Measurements from ENCODE around the gene MFAP5. TPM values are rescaled to one million over a fixed set of nuclear protein-coding genes. Genes with fewer than 3 reads are reported as not detected.
A peak's percentile ranks its signal among the peaks of the same experiment; 100 is the strongest.
"Not testable (repeated sequence)": the region's sequence is repeated elsewhere in the genome, so short reads cannot be mapped to it uniquely, and the experiment has no call there.

Gene MFAP5
- total RNA-seq, 2 donors from 2014 or later, result not detected

DNA sequence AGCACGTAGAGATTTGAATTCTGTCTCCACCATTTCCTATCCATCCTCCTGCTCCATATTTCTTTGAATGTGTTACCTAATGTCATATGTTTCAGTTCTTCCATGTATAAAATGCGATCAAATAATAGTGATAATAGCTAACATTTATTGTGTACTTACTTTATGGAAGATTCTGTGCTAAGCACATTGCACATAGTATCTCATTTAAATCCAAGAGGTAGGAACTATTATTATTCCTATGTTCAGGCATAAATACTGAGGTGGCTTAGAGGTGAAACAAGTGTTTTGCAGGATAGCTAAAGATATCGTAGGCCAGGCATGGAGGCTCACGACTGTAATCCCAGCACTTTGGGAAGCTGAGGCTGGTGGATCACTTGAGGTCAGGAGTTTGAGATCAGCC lies 32.5 kb downstream of the MFAP5 start:
- no peak for ATAC-seq
- DNase-seq (ENCODE audit: low spot score), result no peak
- peaks cover 6 to 15% of the 10 kb centered on the region in 2 donors for H3K27me3 Mint-ChIP-seq
- H3K36me3 Mint-ChIP-seq, result no peaks in the 10 kb centered on the region
- H3K4me1 Mint-ChIP-seq (ENCODE audit: low read depth in 2 of 2), result peaks cover 4 to 6% of the 10 kb centered on the region in 2 donors
- H3K27ac Mint-ChIP-seq, result no peak overlapping the region
- H3K4me3 Mint-ChIP-seq, result no peak overlapping the region
- no peaks in the 10 kb centered on the region for H3K9me3 Mint-ChIP-seq

DNA sequence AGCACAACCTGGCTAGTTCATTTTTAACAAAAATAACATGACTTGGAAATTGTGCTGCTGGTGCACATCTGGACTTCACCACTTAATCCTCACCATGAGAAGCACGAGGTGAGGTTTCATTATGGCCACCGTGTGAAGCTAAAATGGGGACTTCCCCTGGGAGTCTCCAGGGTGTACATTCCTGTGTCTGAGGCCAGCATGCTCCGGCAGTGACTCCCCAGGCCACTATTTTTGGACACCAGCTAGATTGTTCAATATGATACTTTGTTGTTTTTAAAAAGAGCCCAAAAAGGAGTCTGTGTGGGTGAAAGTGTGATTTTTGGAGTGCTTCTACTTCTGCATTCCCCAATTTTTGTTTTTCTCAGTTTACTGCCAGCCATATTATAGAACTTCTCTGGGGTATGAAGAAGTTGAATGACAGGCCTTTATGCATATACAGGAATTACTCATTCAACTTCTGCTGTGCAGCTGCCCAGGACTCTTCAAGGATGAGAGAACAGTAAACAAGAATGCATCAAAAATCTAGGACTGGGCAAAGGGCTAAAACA lies 33.1 kb downstream of the MFAP5 start:
- Mint-ChIP-seq H3K4me1 (ENCODE audit: low read depth in 2 of 2) (peaks cover 4 to 6% of the 10 kb centered on the region in 2 donors), H3K9me3 (no peaks in the 10 kb centered on the region), H3K36me3 (no peaks in the 10 kb centered on the region), H3K4me3 (no peak overlapping the region), H3K27ac (no peak overlapping the region), H3K27me3 (peaks cover 6 to 14% of the 10 kb centered on the region in 2 donors)
- ATAC-seq (peak; percentile 44 to 70), DNase-seq (ENCODE audit: low spot score) (no peak)

DNA sequence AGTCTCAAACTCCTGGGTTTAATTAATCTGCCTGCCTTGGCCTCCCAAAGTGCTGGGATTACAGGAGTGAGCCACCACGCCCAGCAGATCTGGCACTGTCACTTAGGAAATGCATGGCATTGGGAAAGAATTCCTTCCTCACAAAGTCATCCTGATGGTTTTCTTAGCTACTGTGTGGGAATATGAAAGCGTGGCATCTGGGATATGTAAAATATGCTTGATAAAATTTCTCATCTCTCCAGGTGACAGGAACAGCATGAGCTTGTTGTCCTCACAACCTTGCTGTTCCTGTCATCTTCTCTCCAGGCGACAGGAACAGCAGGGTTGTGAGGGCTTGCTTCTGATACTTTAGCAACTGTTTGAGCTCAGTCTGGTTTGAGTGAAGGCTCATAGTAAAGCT lies 33.9 kb downstream of the MFAP5 start:
- H3K27me3 Mint-ChIP-seq, result peaks cover 6 to 12% of the 10 kb centered on the region in 2 donors
- no peak for DNase-seq (ENCODE audit: low spot score)

DNA sequence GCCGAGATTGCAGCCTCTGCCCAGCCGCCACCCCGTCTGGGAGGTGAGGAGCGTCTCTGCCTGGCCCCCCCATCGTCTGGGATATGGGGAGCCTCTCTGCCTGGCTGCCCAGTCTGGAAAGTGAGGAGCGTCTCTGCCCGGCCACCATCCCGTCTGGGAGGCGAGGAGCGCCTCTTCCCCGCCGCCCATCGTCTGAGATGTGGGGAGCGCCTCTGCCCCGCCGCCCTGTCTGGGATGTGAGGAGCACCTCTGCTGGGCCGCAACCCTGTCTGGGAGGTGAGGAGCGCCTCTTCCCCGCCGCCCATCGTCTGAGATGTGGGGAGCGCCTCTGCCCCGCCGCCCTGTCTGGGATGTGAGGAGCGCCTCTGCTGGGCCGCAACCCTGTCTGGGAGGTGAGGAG lies 37.9 kb downstream of the MFAP5 start:
- not testable (repeated sequence) for H3K36me3 Mint-ChIP-seq; DNase-seq (ENCODE audit: low spot score); H3K9me3 Mint-ChIP-seq; H3K4me3 Mint-ChIP-seq; H3K27ac Mint-ChIP-seq; H3K4me1 Mint-ChIP-seq (ENCODE audit: low read depth in 2 of 2); ATAC-seq
- peaks cover 0 to 10% of the 10 kb centered on the region in 2 donors for H3K27me3 Mint-ChIP-seq

More for the DNA sequence above, 33.9 kb downstream of the MFAP5 start:
- peaks cover 4 to 6% of the 10 kb centered on the region in 2 donors for H3K4me1 Mint-ChIP-seq (ENCODE audit: low read depth in 2 of 2)
- H3K4me3 Mint-ChIP-seq, result no peak overlapping the region
- no peak overlapping the region for H3K27ac Mint-ChIP-seq
- no peaks in the 10 kb centered on the region for H3K36me3 Mint-ChIP-seq
- no peaks in the 10 kb centered on the region for H3K9me3 Mint-ChIP-seq
- no peak for ATAC-seq

DNA sequence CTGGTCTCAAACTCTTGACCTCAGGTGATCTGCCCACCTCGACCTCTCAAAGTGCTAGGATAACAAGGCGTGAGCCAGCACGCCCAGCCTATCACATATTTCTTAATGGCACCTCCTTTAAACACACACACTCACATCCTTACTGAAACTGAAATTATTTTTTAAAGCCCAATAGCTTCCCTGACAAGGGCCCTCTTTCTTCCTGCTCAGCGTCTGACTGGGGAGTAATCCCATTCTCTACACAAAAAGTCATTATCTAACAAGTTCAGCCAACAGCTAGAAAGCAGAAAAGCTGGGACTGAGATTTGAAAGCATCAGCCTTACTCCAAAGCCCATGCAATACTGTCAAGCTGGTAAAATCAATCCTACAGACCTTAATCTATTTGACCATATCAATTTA lies 40.0 kb downstream of the MFAP5 start:
- peaks cover 4% of the 10 kb centered on the region for H3K36me3 Mint-ChIP-seq
- H3K4me1 Mint-ChIP-seq (ENCODE audit: low read depth in 2 of 2), result peaks cover 4 to 9% of the 10 kb centered on the region in 2 donors
- no peaks in the 10 kb centered on the region for H3K9me3 Mint-ChIP-seq
- no peak for ATAC-seq
- H3K27me3 Mint-ChIP-seq, result peaks cover 0 to 7% of the 10 kb centered on the region in 2 donors
- no peak overlapping the region for H3K4me3 Mint-ChIP-seq
- no peak for DNase-seq (ENCODE audit: low spot score)
- H3K27ac Mint-ChIP-seq, result no peak overlapping the region

DNA sequence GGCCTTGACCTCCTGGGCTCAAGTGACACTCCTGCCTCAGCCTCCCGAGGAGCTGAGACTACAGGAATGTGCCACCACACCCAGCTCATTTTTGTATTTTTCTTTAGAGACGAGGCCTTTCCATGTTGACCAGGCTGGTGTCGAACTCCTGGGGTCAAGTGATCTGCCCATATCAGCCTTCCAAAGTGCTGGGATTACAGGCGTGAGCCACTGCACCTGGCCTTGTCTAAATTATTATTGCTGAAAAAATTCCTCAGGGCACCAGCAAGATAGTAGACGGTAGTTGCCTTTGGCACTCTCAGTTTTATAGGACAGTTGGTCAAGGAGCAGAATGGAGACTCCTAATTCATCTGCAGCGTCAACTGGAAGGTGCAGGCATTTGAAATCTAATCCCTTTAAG lies 47.4 kb downstream of the MFAP5 start:
- Mint-ChIP-seq H3K36me3 (no peaks in the 10 kb centered on the region), H3K4me1 (ENCODE audit: low read depth in 2 of 2) (peaks cover 4 to 8% of the 10 kb centered on the region in 2 donors), H3K4me3 (no peak overlapping the region), H3K27me3 (peaks cover 0 to 8% of the 10 kb centered on the region in 2 donors), H3K9me3 (no peaks in the 10 kb centered on the region), H3K27ac (no peak overlapping the region)
- ATAC-seq (no peak), DNase-seq (ENCODE audit: low spot score) (no peak)

DNA sequence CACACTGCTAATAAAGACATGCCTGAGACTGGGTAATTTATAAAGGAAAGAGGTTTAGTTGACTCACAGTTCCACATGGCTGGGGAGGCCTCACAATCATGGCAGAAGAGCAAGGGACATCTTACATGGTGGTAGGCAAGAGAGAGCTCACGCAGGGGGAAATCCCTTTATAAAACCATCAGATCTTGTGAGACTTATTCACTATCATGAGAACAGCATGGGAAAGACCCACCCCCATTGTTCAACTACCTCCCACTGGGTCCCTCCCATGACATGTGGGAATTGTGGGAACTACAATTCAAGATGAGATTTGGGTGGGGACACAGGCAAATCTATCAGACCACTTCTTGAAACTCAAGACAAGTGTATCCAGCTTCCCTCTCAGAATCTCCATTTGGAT lies 48.7 kb downstream of the MFAP5 start:
- DNase-seq (ENCODE audit: low spot score); H3K4me3 Mint-ChIP-seq; H3K4me1 Mint-ChIP-seq (ENCODE audit: low read depth in 2 of 2); H3K9me3 Mint-ChIP-seq; ATAC-seq; H3K36me3 Mint-ChIP-seq; H3K27ac Mint-ChIP-seq: not testable (repeated sequence)
- H3K27me3 Mint-ChIP-seq, result peaks cover 8 to 13% of the 10 kb centered on the region in 2 donors

DNA sequence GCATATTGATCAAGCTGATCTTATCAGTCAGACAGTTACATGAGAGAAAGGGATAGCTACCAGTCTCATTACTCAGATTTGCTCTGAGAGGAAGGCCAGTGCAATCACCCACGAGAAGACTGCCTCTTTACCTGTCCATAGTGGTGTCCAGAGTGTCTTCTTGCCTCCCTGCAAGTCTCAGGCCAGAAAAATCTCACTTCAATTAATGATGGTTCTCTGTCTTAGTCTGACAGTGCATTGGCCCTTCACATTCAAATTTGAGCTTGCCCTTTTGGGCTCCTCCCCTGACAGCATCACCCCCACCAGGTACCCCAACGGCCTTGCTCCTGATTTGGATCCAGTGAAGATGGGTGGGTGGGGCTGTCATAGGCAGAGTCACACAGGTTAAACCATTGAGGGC lies 50.0 kb downstream of the MFAP5 start, which contains the start of gene AICDA:
Gene AICDA (minus strand): TSS at position 231 of the 400 bp plus-strand sequence. CDS start 92 bp downstream, at position 139.
- no peak for DNase-seq (ENCODE audit: low spot score)
- peak in 1 of 2 donors; percentile 49 for ATAC-seq
- no peaks in the 10 kb centered on the region for H3K36me3 Mint-ChIP-seq
- peaks cover 11 to 16% of the 10 kb centered on the region in 2 donors for H3K27me3 Mint-ChIP-seq
- H3K4me3 Mint-ChIP-seq, result no peak within 1 kb of the TSS
- H3K4me1 Mint-ChIP-seq (ENCODE audit: low read depth in 2 of 2), result peaks cover 4 to 5% of the 10 kb centered on the region in 2 donors
- no peak within 1 kb of the TSS for H3K27ac Mint-ChIP-seq
- no peaks in the 10 kb centered on the region for H3K9me3 Mint-ChIP-seq

DNA sequence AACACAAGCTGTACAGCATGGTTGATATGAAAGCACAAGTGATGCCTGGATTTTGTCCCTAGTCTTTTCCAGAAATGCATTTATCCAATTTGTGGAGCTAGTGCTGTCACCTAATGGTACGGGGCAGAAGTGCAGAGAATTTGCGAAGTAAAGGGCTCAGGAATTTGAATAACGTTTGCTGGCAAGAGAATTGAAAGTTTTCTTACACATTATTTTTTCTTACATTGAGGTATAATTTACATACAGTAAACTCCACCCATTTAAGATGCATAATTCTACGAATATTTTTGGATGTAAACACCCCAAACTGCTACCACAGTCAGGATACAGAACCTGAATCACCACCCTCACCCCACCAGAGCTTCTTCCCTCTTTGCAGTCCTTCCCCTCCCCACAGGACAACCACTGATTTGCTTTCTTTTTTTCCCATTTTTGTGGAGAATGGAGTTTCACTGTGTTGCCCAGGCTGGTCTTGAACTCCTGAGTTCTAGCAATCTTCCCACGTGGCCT lies 53.5 kb downstream of the MFAP5 start:
- no peak for ATAC-seq
- H3K4me1 Mint-ChIP-seq (ENCODE audit: low read depth in 2 of 2), result peaks cover 4 to 5% of the 10 kb centered on the region in 2 donors

DNA sequence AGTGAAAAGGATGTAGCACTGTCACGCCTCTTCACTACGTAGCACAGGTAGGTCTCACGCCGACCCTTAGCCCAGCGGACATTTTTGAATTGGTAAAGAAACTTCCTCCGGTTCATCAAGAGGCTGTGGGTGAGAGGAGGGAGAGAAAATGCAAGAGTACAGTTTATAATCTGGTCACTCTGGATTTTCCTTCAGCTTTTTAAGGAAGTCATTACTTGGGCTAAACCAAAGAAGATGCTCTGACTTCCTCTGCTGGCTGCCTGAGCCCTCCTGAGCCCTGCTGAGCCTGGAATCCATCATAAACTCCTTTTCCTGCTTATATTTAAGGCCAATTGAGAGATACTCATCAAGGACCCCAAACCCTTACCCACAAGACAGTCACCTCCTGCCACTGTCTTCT lies 55.7 kb downstream of the MFAP5 start:
- Mint-ChIP-seq H3K36me3 (no peaks in the 10 kb centered on the region), H3K4me3 (no peak overlapping the region), H3K4me1 (ENCODE audit: low read depth in 2 of 2) (peaks cover 4 to 5% of the 10 kb centered on the region in 2 donors), H3K9me3 (no peaks in the 10 kb centered on the region), H3K27ac (no peak overlapping the region), H3K27me3 (peaks cover 33 to 39% of the 10 kb centered on the region in 2 donors)
- DNase-seq (ENCODE audit: low spot score), result no peak
- ATAC-seq, result no peak

More for the DNA sequence above, 53.5 kb downstream of the MFAP5 start:
- H3K27me3 Mint-ChIP-seq, result peaks cover 26 to 28% of the 10 kb centered on the region in 2 donors
- H3K27ac Mint-ChIP-seq, result no peak overlapping the region
- no peaks in the 10 kb centered on the region for H3K36me3 Mint-ChIP-seq
- no peak for DNase-seq (ENCODE audit: low spot score)
- no peak overlapping the region for H3K4me3 Mint-ChIP-seq
- H3K9me3 Mint-ChIP-seq, result no peaks in the 10 kb centered on the region

DNA sequence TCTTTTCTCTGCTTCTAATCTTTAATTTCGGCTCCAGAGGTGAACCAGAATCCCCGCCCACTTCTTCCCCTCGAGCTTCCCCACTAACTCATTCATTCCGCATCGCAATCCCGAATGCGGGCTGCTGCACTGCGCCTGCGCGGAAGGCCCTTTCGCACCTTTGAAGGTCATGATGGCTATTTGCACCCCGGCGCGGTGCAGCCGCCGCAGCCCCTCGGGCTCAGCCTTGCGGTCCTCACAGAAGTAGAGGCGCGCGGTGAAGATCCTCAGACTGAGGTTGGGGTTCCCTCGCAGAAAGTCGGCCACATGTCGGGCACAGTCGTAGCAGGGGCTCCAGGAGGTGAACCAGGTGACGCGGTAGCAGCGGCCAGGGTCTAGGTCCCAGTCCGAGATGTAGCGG lies 57.6 kb downstream of the MFAP5 start:
- no peaks in the 10 kb centered on the region for H3K9me3 Mint-ChIP-seq
- ATAC-seq (no peak), DNase-seq (ENCODE audit: low spot score) (no peak)
- H3K4me3 Mint-ChIP-seq, result no peak overlapping the region
- H3K36me3 Mint-ChIP-seq, result no peaks in the 10 kb centered on the region
- no peak overlapping the region for H3K27ac Mint-ChIP-seq
- H3K27me3 Mint-ChIP-seq, result peaks cover 41 to 45% of the 10 kb centered on the region in 2 donors
- peaks cover 4 to 5% of the 10 kb centered on the region in 2 donors for H3K4me1 Mint-ChIP-seq (ENCODE audit: low read depth in 2 of 2)

DNA sequence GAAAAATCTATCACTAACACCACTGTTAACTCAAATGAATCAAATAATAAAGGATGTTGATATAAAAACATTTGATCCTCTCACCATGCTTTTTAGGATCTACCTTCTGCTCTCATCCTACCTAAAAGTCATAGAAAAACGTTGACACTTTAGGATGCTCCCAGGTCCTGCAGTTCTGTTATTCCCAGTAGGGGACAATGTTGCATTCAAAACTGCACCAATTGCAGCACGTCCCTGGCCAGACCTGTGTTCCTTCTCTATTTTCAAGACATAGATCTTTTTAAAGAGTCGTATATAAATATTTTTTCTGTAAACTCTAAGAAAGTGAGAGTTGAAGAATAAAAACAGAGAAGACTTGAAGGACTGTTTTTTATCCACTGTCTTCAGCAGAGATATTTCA lies 58.8 kb downstream of the MFAP5 start:
- Mint-ChIP-seq H3K9me3 (no peaks in the 10 kb centered on the region), H3K27ac (no peak overlapping the region), H3K4me3 (no peak overlapping the region), H3K27me3 (peaks cover 38 to 39% of the 10 kb centered on the region in 2 donors), H3K4me1 (ENCODE audit: low read depth in 2 of 2) (no peaks in the 10 kb centered on the region), H3K36me3 (no peaks in the 10 kb centered on the region)
- DNase-seq (ENCODE audit: low spot score), result no peak
- no peak for ATAC-seq

DNA sequence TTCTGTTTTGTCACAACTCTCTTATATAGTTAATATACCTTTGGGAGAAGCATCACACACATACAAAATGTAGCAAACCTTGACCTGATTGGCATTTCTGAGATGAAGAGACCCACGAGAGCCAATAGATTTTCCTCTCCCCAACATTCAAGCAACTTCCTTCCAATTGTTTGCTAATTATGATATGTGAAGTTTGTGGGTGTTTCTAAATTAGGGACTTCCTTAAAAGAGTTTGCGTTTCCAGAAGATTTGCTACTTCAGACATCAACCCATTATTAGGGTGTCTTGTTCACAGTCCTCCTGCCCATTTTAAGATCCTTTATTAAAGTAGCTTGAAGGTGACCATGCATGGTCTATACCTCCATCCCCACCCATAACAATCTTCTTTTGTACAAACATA lies 59.3 kb downstream of the MFAP5 start:
- ATAC-seq (no peak), DNase-seq (ENCODE audit: low spot score) (no peak)
- no peaks in the 10 kb centered on the region for H3K9me3 Mint-ChIP-seq
- no peaks in the 10 kb centered on the region for H3K4me1 Mint-ChIP-seq (ENCODE audit: low read depth in 2 of 2)
- H3K36me3 Mint-ChIP-seq, result no peaks in the 10 kb centered on the region
- no peak overlapping the region for H3K4me3 Mint-ChIP-seq
- H3K27ac Mint-ChIP-seq, result no peak overlapping the region
- peaks cover 36% of the 10 kb centered on the region in 2 donors for H3K27me3 Mint-ChIP-seq

DNA sequence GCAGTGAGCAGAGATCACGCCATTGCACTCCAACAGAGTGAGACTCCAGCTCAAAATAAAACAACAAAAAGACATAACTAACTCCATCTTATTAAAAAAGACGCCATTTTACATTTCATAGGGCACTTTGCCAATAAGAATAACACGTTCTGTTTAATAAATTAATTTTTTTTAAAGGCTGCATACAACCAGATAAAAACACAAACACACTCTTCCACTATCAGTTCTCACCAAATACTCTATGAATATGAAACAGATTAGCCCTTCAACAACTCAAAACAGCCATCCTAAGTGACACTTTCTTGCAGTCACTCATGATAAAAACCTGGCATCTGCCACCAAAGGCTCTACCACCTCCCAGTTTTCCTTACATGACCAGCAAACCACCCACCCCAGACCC lies 66.1 kb downstream of the MFAP5 start:
- Mint-ChIP-seq H3K27ac (no peak overlapping the region), H3K4me1 (ENCODE audit: low read depth in 2 of 2) (no peaks in the 10 kb centered on the region), H3K27me3 (peaks cover 18 to 27% of the 10 kb centered on the region in 2 donors), H3K36me3 (no peaks in the 10 kb centered on the region), H3K4me3 (no peak overlapping the region), H3K9me3 (no peaks in the 10 kb centered on the region)
- DNase-seq (ENCODE audit: low spot score), result no peak
- ATAC-seq, result no peak

All from natural killer cell treated with Interleukin-12 subunit alpha and Interleukin-12 subunit beta and Interleukin-15 and Interleukin-18, amount 100 ng/mL, for 72 hours (primary cell).